Activated CD4-positive, alpha-beta T cell treated with anti-CD3 and anti-CD28 coated beads, Interleukin-2, amount 10 ng/mL, durations not matched to agents 24 days and 14 days (primary cell): ENCODE measurements around the gene ZNF689. TPM values are rescaled to one million over a fixed set of nuclear protein-coding genes. Genes with fewer than 3 reads are reported as not detected.

Source experiments
- DNase-seq: peaks from one replicate; pipeline ENCODE4 v3.0.0; 2022
- H3K27ac Mint-ChIP-seq: one replicate; pipeline ENCODE4 v1.8.0; 2022; ENCODE audit warnings: mild to moderate bottlenecking, mixed read lengths
- H3K27me3 Mint-ChIP-seq: one replicate; pipeline ENCODE4 v1.8.0; 2022; ENCODE audit warnings: mixed read lengths
- H3K36me3 Mint-ChIP-seq: one replicate; pipeline ENCODE4 v1.8.0; 2022; ENCODE audit warnings: low read depth, mild to moderate bottlenecking, mixed read lengths
- H3K4me1 Mint-ChIP-seq: one replicate; pipeline ENCODE4 v1.8.0; 2021; ENCODE audit warnings: mixed read lengths
- H3K4me3 Mint-ChIP-seq: one replicate; pipeline ENCODE4 v1.8.0; 2022; ENCODE audit warnings: mild to moderate bottlenecking, moderate library complexity, mixed read lengths
- H3K9me3 Mint-ChIP-seq: one replicate; pipeline ENCODE4 v1.8.0; 2021; ENCODE audit warnings: mixed read lengths
- intact Hi-C: fragments of 100-400 bp; cut with micrococcal nuclease; formaldehyde crosslinking; loops from one replicate; pipeline ENCODE4 v1.15.1; 2023
- total RNA-seq: library from RNA; stranded (reverse); gene quantifications from 2 replicates; pipeline ENCODE4 v1.2.3, GENCODE V29; 2022

The ZNF689 gene
- total RNA-seq, 1 donor from 2014 or later, result 14.0 TPM

DNA sequence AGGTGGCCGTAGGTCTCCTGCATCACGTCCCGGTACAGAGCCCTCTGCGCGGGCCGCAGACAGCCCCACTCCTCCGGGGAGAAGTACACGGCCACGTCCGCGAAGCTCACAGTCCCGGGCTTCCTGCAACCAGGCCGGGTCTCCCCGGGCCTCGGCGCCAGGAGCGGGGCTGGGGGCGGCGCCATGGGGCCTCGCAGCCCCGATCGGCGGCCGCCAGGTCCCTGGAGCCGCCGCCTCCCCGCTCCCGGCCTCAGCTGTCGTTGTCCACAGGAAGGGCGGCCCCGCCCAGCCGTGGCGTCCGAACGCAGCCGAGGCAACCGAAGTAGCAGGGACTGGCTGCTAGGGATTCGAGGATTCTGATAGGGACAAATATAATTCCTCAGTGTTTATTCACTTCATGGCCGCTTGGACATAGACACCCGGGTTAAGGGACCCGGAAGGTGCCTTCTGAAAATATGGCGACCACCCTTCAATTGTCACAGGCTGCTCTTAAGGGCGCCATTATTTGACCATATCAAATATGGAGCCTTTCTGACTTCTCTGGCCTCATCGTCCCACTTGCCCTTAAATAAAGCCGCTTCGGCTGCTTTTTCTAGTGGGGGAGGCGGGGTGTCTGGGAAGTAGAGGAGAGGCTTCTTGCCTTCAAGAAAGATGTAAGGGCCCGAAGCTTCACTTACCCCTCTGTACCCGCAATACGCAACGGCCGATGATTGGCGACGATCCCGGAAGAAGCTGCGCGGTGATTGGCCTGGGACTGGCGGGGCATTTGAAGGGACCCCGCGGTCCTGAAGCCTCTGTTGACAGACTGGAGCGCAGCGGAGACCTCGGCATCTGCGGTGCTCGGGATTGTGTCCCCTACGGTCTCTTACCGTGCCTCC is 38.5 kb downstream of the ZNF689 start, which contains the start of gene ZNF688:
Gene ZNF688, minus strand, starts transcription at position 270 of the 878 bp plus-strand sequence. Its CDS starts 85 bp downstream, at position 185.
- Mint-ChIP-seq H3K27ac (peak within 1 kb of the TSS; percentile 91), H3K27me3 (no peaks in the 10 kb centered on the region), H3K36me3 (peaks cover 8% of the 10 kb centered on the region), H3K4me1 (peaks cover 52% of the 10 kb centered on the region), H3K9me3 (no peaks in the 10 kb centered on the region), H3K4me3 (peak within 1 kb of the TSS; percentile 97)
- intact Hi-C loops, result loop anchor here (1.0 kb wide), 3 partner anchors 13 to 36 kb away; partner anchors contain the start of genes ZNF764 and ZNF785
- DNase-seq, result peak; percentile 98

DNA sequence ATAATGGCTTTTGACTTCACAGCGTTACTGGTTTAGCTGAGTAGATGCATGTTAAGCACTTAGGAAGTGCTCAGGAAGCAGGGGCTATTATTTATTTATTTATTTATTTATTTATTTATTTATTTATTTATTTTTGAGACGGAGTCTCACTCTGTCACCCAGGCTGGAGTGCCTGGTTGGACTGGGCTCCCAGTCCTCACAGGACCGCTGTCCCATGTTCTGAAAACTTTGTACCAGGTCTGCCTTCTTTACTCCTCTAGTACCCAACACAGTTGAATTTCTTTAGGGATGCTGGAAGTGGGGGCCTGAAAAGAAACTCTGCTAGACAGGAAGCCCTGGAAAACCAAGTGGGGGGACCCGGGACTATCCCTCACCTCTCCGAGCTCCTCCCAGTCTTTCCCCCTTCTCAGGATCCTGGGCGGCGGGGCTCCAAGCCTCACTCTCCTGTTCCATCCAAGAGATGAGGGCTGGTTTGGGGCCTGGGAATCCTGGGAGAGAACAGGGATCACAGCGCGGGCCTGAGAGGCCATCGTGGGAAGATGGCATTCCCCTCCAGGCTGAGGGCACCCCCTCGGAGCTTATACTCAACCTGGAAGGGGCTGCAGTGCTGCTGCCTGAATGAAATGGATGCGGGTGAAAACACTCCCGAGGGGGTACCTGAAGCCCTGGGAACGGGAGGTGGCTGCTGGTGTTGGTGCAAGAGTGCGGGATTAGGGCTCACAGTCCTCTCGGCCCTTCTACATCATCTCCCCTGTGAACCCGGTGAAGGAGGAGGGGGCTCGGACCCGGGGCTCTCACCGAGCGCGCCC is 39.3 kb downstream of the ZNF689 start:
- intact Hi-C loops, result loop anchor here (1.0 kb wide), 2 partner anchors 13 to 36 kb away; partner anchors contain the start of gene ZNF764
- H3K9me3 Mint-ChIP-seq, result no peaks in the 10 kb centered on the region
- H3K4me3 Mint-ChIP-seq, result peak overlapping the region; percentile 97
- peak; percentile 67 for DNase-seq
- H3K27ac Mint-ChIP-seq, result peak overlapping the region; percentile 91
- no peaks in the 10 kb centered on the region for H3K27me3 Mint-ChIP-seq
- H3K36me3 Mint-ChIP-seq, result peaks cover 8% of the 10 kb centered on the region
- peaks cover 56% of the 10 kb centered on the region for H3K4me1 Mint-ChIP-seq

DNA sequence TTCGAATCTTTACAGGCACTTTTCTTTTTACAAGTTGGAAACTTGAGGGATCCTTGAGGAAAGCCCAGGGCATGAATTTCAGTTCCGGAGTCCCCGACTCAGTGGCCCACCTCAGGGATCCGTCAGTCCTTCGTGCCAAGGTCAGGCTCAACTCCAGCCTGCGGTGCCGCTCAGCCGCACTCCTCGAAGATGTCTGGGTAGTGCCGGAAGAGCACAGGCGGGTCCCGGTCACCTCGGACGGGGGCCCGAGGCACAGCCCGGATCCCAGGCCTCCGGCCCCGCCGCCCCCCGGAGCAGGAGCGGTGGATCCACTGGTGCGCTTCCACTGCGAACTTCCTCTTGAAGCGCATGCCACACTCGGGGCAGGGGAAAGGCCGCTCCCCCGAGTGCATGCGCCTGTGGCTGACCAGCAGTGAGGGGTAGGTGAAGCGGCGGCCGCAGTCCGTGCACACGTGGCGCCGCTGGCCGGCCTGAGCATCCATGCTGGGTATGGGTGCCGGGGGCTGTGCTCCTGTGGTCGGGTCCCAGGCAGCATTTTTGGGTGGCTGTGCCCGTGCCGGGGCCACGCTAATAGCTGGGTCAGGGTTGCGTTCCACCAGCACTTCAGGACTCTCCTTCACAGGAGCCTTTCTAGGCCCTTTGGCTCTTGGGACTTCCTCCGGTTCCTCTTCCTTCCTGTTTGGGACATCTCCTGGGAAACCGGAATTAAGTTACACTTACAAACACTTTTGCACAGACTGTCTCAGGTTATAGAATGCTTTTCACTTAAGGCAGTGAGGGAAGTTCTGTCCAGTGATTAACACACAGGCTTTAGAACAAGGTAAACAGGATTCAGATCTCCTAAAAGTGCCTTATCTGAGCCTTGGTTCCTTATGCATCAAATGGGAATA is 40.2 kb downstream of the ZNF689 start:
- intact Hi-C loops, result loop anchor here (2.0 to 5.0 kb wide), 2 partner anchors 43 to 98 kb away; partner anchors contain the start of genes ITGAL and ZNF768
- no peaks in the 10 kb centered on the region for H3K9me3 Mint-ChIP-seq
- H3K27ac Mint-ChIP-seq, result peak overlapping the region; percentile 45
- DNase-seq, result no peak
- peaks cover 7% of the 10 kb centered on the region for H3K36me3 Mint-ChIP-seq
- H3K4me1 Mint-ChIP-seq, result peaks cover 51% of the 10 kb centered on the region
- H3K4me3 Mint-ChIP-seq, result peak overlapping the region; percentile 97
- no peaks in the 10 kb centered on the region for H3K27me3 Mint-ChIP-seq

DNA sequence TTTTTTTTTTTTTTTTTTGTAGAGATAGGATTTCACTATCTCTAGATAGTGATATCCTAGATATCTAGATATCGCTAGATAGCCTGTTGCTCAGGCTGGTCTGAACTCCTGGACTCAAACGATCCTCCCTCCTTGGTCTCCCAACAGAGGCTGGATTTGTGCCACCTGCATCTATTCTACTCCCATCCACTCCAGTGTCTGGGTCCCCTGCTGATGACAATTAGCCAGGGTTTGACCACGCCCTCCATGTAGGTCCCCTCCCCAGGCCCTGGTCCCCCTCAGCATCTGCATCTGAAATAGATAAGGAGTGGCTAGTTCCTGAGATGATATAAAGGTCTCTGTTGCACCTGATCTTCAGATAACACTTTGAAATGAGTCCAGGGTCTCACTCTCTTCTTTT is 40.9 kb downstream of the ZNF689 start:
- peaks cover 3% of the 10 kb centered on the region for H3K36me3 Mint-ChIP-seq
- intact Hi-C loops, result loop anchor here (2.0 to 5.0 kb wide), 2 partner anchors 42 to 97 kb away; partner anchors contain the start of genes ITGAL and ZNF768
- no peak for DNase-seq
- H3K27ac Mint-ChIP-seq, result peak overlapping the region; percentile 79
- no peaks in the 10 kb centered on the region for H3K9me3 Mint-ChIP-seq
- no peak overlapping the region for H3K4me3 Mint-ChIP-seq
- H3K27me3 Mint-ChIP-seq, result no peaks in the 10 kb centered on the region
- H3K4me1 Mint-ChIP-seq, result peaks cover 46% of the 10 kb centered on the region

DNA sequence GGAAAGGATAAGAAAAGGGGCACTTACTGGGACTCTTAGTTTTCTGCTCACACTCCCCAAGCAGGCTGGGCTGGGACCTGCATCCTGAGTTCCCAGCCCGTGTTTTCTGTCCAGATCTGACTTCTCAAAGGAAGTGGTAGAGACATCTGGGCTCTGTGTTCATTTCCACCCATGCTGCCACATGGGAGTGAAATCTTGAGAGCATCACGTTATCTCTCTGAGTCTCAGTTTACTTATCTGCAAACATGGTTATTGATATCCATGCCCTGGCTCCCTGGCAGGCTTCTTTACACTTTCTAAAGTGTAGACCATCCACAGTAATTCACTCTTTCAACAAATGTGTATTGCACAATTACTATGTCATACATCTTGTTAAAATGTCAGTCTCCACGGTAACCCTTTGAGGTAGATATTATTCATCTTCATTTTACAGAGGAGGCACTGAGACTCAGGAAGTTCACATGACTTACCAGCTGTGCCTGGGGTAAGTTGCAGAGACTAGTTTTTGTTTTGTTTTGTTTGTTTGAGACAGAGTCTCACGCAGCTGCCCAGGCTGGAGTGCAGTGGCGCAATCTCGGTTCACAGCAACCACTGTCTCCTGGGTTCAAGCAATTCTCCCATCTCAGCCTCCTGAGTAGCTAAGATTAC is 42.1 kb downstream of the ZNF689 start:
- Mint-ChIP-seq H3K27me3 (no peaks in the 10 kb centered on the region), H3K9me3 (no peaks in the 10 kb centered on the region), H3K4me1 (peaks cover 42% of the 10 kb centered on the region), H3K4me3 (peak overlapping the region; percentile 80), H3K27ac (peak overlapping the region; percentile 98), H3K36me3 (peaks cover 3% of the 10 kb centered on the region)
- peak; percentile 90 for DNase-seq
- intact Hi-C loops, result loop anchor here (2.0 to 5.0 kb wide), 2 partner anchors 41 to 96 kb away; partner anchors contain the start of genes ITGAL and ZNF768

DNA sequence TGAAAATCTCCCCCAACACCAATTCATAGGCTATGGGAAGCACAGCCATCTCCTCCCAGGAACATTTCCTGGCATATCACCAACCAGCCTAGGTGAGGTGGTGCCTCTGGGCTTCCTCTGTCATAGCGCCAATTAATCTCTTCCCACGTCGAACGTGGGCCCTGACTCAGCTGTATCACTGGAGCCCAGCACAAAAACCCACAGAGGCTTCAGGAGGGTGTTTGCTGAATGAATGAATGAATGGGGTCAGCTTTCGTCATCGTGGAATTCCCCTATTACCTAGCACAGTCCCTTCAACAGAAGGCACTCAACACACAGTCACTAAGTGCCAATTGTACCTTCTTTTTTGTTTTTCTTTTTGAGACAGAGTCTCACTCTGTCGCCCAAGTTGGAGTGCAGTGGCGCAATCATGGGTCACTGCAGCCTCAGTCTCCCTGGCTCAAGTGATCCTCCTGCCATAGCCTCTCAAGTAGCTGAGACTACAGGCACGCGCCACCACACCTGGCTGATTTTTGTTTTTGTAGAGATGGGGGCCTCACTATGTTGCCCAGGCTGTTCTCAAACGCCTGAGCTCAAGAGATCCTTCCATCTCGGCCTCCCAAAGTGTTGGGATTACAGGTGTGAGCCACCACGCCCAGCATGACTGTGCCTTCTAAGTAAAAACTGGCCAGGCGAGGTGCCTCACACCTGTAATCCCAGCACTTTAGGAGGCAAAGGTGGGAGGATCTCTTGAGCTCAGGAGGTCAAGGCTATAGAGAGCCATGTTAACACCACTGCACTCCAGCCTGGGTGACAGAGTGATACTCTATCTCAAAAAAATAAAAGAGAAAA is 42.8 kb downstream of the ZNF689 start:
- H3K27me3 Mint-ChIP-seq, result no peaks in the 10 kb centered on the region
- H3K4me3 Mint-ChIP-seq, result peak overlapping the region; percentile 80
- H3K36me3 Mint-ChIP-seq, result peaks cover 3% of the 10 kb centered on the region
- H3K9me3 Mint-ChIP-seq, result no peaks in the 10 kb centered on the region
- H3K4me1 Mint-ChIP-seq, result peaks cover 39% of the 10 kb centered on the region
- peak overlapping the region; percentile 98 for H3K27ac Mint-ChIP-seq
- intact Hi-C loops, result loop anchor here (5.0 kb wide), 1 partner anchor 95 kb away; the partner anchor contains the start of gene ITGAL
- peak; percentile 86 for DNase-seq

DNA sequence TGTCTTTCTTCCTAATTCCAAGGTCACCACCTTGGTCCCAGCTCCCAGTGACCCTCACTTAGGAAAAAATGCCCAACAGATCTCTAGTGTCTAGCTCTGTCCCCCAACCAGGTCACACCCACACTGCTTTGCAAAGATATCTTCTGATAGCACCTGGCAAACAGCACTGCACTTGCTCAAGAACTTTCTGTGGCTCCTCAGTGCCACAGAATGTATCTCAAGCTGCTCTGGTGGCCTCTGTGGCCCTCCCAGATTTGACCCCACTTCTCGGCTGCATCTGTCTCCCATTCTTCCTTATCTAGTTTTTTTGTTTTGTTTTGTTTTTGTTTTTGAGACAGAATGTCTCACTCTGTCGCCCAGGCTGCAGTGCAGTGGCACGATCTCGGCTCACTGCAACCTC is 43.7 kb downstream of the ZNF689 start:
- Mint-ChIP-seq H3K9me3 (no peaks in the 10 kb centered on the region), H3K27me3 (no peaks in the 10 kb centered on the region), H3K27ac (peak overlapping the region; percentile 3), H3K4me3 (no peak overlapping the region), H3K4me1 (peaks cover 37% of the 10 kb centered on the region), H3K36me3 (no peaks in the 10 kb centered on the region)
- intact Hi-C loops, result loop anchor here (5.0 kb wide), 1 partner anchor 94 kb away; the partner anchor contains the start of gene ITGAL
- DNase-seq, result no peak

DNA sequence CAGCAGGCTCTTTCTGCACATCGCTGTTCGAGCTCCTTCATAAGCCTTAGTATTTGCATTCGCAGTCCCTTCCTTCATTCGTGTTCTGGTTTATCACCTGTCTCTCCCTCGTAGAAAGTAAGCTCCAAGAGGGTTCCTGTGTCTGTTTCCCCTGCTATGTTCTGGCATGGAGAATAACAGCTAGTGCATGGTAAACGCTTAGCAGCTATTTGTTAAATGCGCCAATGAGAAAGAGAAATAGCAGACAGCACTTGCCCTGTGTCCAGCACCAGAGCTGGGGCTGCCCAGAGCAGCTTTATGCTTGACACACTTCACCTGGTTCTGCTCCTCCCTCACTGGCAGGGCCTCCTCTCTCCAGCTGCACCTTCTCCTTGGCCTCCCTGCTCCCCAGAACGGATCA is 44.2 kb downstream of the ZNF689 start:
- intact Hi-C loops, result loop anchor here (5.0 kb wide), 1 partner anchor 94 kb away; the partner anchor contains the start of gene ITGAL
- H3K36me3 Mint-ChIP-seq, result no peaks in the 10 kb centered on the region
- peaks cover 39% of the 10 kb centered on the region for H3K4me1 Mint-ChIP-seq
- no peaks in the 10 kb centered on the region for H3K27me3 Mint-ChIP-seq
- DNase-seq, result no peak
- no peaks in the 10 kb centered on the region for H3K9me3 Mint-ChIP-seq
- peak overlapping the region; percentile 3 for H3K27ac Mint-ChIP-seq
- no peak overlapping the region for H3K4me3 Mint-ChIP-seq

DNA sequence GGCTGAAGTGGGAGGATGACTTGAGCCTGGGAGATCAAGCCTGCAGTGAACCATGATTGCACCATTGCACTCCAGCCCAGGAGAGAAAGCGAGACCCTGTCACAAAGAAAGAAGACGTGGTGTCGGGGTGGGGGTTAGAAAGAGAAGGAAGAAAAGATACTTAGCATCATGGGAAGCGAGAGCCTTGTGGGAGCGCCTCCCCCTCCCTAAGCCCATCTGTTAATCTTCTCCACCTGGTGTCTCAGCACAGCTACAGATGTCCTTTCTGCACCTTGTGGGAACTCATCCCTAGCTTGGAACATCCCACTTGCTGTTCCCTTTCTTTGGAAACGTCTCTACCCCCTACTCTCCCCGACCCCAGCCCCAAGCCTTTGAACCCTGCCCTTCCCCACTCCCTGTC is 44.7 kb downstream of the ZNF689 start:
- Mint-ChIP-seq H3K4me1 (peaks cover 37% of the 10 kb centered on the region), H3K27me3 (no peaks in the 10 kb centered on the region), H3K9me3 (no peaks in the 10 kb centered on the region), H3K4me3 (no peak overlapping the region), H3K36me3 (no peaks in the 10 kb centered on the region), H3K27ac (no peak overlapping the region)
- DNase-seq, result no peak
- intact Hi-C loops, result loop anchor here (5.0 kb wide), 1 partner anchor 93 kb away; the partner anchor contains the start of gene ITGAL

DNA sequence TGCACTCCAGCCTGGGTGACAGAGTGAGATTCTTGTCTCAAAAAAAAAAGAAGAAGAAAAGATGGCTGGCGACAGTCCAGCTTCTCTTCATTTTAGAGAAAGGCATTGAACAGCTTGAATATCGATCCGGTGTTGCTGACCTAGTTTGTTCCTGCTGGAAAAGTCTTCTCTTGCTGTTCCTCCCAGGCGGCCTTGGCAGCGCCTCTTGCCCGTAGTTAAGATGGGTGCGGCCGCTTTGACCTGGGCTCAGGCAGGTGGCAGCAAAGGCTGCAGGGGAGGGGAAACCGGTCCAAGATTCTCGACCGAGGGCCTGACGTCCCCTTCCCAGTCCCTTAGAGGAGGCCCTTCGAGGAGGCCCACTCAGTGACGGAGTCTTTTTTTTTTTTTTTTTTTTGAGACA is 48.2 kb downstream of the ZNF689 start:
- peak overlapping the region; percentile 90 for H3K27ac Mint-ChIP-seq
- intact Hi-C loops, result no loop called here
- no peak for DNase-seq
- H3K4me1 Mint-ChIP-seq, result peaks cover 32% of the 10 kb centered on the region
- H3K4me3 Mint-ChIP-seq, result peak overlapping the region; percentile 85
- peaks cover 2% of the 10 kb centered on the region for H3K36me3 Mint-ChIP-seq
- H3K9me3 Mint-ChIP-seq, result no peaks in the 10 kb centered on the region
- H3K27me3 Mint-ChIP-seq, result no peaks in the 10 kb centered on the region

DNA sequence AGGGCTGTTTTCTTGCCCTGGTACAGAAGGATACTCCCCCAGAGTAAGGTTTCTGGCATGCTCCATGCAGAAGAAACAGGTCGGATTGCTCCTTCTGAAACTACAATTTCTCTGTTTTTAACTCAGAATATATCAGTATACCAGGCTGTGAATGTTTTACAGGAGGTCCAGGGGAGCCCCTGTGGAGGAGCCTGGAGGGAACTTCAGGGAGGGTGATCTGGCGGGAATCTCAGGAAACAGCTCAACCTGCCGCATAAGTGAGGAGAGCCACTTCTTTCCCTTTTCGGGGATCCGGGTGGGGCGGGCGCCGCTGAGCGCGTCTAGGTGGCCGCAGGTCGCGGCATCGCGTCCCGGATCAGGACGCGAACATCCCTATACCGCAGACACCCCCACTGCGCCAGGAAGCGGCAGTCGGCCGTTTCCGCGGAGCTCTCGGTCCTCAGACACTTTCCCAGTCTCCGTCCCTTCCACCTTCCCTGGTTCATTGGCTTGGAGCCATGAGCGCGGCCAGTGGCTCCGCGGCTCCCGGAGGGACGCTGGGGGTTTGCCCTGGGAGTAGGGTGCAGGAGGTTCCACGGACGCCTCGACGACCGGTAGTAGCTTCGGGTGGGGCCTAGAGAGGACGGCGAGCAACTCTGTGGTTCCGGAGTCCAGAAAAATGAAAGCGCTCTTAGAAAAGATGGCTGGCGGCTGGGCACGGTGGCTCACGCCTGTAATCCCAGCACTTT is 48.9 kb downstream of the ZNF689 start:
- Mint-ChIP-seq H3K27ac (peak overlapping the region; percentile 90), H3K4me1 (peaks cover 27% of the 10 kb centered on the region), H3K36me3 (peaks cover 4% of the 10 kb centered on the region), H3K4me3 (peak overlapping the region; percentile 85), H3K27me3 (no peaks in the 10 kb centered on the region), H3K9me3 (no peaks in the 10 kb centered on the region)
- intact Hi-C loops, result no loop called here
- peak; percentile 78 for DNase-seq
